NCI-H526 treated with DMSO at 0.1 percent for 48 hours (cell line): ENCODE measurements around the gene C11orf91.
"Not testable (repeated sequence)": the region's sequence is repeated elsewhere in the genome, so short reads cannot be mapped to it uniquely, and the experiment has no call there.

Experiments
- DNase-seq: peaks from one replicate; lab custom pipeline; 2025; lab: John Stamatoyannopoulos, UW

Gene C11orf91

GRCh38 chr11:33721426-33721825 lies 20.8 kb upstream of the C11orf91 start:
- DNase-seq, result no peak

GRCh38 chr11:33719587-33719986 lies 19.0 kb upstream of the C11orf91 start:
- DNase-seq, result no peak

GRCh38 chr11:33718440-33718839 lies 17.8 kb upstream of the C11orf91 start:
- no peak for DNase-seq

GRCh38 chr11:33716243-33716642 lies 15.6 kb upstream of the C11orf91 start:
- no peak for DNase-seq

DNA sequence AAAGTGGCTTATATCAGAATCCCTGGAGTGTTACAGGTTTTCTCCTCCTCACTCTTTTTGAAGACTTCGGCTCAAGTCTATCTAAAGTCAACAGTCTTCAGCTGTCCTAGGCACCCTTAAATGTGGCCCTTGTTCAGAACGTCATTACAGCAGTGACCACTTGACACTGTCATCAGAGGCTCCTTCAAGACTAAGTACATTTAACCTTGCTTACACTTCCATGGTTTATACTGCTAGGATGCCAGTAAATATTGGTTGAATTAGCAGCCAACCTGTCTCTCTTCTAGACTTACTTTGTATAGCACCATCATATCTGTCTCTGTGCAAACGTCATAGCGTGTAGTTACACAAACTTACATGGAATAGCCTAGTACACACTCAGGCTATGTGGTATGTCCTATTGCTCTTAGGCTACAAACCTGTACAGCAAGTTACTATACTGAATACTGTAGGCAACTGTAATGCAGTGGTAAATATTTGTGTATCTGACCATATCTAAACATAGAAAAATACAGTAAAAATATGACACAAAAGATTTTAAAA lies 13.3 kb upstream of the C11orf91 start:
- DNase-seq, result no peak

- peak; percentile 29 for DNase-seq
These were observed 12.7 kb upstream of the C11orf91 start for GRCh38 chr11:33713151-33713855.

DNA sequence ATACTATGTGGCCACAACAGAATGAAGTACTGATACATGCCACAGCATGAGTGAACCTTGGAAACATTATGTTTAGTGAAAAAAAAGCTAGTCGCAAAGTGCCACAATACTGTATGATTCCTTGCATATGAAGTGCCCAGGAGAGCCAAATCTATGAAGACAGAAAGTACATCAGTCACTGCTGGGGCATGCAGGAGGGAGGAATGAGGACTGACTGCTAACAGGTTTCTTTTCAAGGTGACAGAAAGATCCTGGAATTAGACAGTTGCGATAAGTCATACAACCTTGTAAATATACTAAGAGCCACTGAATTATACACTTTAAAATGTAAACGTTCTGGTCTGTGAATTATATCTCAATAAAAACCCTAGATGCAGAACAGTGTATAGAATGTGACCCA lies 11.8 kb upstream of the C11orf91 start:
- no peak for DNase-seq

DNA sequence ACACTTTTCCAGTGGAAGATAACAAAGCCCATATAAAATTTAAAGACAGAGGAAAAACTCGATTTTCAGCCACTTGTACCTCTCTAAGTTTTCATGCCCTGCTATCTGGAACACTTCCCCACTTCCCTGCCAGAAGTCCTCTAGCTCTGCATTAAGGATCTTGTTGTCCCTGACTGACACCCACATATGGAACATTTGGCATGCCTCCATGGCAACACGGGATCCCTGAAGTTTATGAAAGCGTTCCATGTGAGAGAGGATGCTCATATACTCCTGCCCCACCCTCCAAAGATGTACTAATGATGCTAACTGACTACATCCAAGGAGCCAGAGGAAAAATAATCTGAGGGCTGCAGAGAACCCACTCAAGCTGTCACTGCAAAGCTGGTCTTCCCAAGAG lies 8.8 kb upstream of the C11orf91 start:
- no peak for DNase-seq

GRCh38 chr11:33708985-33709384 lies 8.4 kb upstream of the C11orf91 start:
- no peak for DNase-seq

DNA sequence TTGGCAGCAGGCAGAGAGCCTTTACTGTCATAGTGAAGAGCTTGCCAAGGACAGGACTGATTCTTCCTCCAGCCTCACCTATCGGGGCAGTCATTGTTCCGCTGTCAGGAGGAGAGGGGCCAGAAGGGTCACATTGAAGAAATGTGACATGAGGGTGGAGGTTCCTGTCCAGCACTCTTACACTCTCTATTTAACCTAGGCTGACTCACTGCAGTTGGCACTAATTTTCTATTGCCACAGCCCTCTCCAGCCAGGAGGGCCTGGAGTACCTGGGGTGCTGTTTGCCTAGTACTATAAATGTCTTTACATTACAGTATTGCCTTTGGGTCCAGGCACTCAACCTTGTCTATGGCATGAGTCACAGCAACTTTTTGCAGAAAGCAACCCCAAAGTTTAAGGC lies 7.2 kb upstream of the C11orf91 start:
- not testable (repeated sequence) for DNase-seq

DNA sequence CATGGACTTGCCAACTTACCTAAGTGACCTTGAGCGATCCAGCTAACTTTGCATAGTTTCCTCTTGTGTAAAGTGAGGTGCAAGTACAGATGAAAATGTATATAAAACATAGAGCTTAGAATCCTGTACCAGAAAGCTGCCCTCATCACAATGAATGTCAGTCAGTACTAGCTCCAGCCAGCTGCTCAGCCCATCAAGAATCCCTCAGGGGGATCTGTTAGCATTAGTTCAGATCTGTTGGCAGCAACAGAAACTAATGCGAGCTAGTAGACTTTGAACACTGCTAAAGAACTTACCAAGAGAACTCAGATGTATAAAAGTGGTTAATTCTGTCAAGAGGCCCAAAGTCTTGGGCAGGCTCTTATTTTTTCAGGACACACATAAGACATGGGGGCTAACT lies 6.3 kb upstream of the C11orf91 start:
- DNase-seq, result no peak

- DNase-seq, result no peak
These were observed 5.9 kb upstream of the C11orf91 start for GRCh38 chr11:33706546-33706945.

GRCh38 chr11:33704240-33705002 lies 3.8 kb upstream of the C11orf91 start:
- DNase-seq, result no peak

DNA sequence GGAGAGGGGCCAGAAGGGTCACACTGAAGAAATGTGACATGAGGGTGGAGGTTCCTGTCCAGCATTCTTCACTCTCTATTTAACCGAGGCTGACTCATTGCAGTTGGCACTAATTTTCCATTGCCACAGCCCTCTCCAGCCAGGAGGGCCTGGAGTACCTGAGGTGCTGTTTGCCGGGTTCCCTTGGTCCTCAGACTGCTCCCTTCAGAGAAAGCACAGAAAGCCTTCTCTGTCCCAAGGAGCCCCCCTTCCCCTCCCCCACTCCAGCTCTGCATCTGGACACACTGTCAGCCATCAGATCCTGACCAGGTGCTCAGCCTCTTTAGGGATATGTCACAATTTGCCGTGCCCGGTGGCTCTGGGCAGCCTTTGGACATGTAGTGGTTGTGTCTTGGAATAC lies 3.2 kb upstream of the C11orf91 start:
- no peak for DNase-seq

GRCh38 chr11:33703234-33703633 lies 2.6 kb upstream of the C11orf91 start:
- DNase-seq, result no peak

DNA sequence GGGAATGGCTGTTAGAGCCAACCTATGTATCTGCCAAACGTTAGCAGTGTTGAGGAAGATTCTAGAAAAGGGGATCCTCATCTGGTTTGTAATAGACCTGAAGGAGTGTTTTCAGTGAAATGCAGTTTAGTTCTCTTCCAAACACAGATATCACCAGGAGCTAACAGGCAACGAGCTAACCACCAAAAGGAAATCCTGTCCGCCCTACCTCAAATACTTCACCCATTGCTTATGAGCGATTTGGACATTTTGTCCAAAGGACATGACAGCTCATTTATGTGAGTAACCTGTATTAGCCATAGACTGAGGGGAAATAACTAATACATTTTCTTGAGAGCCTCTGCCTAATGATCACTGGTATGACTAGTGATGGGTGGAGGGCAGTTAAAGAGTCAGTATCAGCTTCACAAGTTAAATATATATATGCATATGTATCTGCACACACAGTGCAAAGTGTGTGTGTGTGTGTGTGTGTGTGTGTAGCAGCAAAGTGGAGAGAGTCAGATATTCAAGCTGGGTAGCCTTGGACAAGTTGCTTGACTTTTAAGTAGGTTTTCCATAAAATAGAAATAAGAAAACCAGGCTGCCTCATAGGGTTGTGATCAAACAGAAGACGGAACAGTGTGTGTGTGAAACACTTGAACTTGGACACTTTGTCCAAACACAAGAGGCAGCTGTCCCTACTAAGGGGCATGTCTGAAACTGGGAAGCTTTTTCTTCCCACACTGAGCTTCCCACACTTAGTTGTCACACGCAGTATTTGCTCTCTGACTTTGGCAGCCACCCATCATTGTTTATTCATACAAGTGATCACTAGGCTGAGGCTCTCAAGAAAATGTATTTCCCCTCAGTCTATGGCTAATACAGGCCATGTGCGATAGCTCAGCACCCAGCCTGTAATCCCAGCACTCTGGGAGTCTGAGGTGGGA lies 940 bp upstream of the C11orf91 start:
- peak; percentile 41 for DNase-seq

DNA sequence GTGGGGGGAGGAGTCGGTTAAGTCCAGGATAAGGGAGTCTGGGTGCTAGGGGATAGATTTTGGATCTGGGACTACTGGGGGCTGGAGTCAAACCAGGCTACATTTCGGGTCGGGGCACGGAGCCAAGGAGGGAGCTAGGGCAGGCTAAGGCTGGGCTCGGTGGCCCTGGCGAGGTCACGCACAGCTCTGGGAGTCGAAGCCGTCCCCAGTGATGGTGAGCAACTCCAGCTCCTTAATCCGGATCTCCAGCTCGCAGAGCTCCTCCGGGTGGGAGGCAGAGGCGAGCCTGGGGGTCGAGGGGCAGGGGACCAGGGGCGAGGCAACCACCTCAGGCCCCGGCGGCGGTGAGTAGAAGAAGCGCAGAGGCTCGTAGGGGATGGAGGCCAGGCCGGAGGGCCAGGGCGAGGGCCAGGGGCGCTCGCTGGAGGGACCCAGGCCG lies 544 bp downstream of the C11orf91 start:
- no peak for DNase-seq

- DNase-seq, result no peak
These were observed 1.0 kb downstream of the C11orf91 start for GRCh38 chr11:33699515-33700062.

GRCh38 chr11:33698921-33699320 lies 1.7 kb downstream of the C11orf91 start:
- no peak for DNase-seq

GRCh38 chr11:33697997-33698396 lies 2.6 kb downstream of the C11orf91 start:
- no peak for DNase-seq

DNA sequence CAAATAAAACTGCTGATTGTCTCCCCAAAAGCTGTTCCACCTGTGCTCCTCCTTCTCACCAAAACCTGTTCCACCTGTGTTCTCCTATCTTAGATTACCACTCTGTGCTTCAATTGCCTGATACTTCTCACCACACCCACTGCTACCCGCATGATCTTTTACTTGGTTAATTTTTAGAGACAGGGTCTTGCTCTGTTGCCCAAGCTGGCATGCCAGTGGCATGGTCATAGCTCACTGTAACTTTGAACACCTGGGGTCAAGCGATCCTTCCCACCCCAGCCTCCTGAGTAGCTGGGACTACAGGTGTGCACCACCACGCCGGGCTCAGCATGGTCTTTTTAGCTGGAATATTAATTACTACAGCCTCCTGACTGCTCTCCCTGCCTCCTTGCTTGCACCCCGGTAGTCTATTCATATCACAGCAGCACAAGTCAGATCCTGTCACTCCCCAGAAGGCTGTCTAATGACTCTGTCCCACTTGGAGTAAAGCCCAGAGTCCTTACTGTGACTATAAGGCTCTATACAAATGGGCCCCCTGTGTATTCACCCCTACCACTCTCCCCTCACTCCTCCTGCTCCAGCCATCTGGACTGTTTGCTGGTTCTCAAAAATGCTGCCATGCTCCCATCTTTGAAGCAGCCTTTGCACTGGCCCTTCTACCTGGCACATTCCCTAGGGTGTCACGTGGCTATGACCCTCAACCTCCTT lies 3.5 kb downstream of the C11orf91 start:
- DNase-seq, result no peak
